ENCODE results near the gene ZDHHC13.

The ZDHHC13 gene, protein sequence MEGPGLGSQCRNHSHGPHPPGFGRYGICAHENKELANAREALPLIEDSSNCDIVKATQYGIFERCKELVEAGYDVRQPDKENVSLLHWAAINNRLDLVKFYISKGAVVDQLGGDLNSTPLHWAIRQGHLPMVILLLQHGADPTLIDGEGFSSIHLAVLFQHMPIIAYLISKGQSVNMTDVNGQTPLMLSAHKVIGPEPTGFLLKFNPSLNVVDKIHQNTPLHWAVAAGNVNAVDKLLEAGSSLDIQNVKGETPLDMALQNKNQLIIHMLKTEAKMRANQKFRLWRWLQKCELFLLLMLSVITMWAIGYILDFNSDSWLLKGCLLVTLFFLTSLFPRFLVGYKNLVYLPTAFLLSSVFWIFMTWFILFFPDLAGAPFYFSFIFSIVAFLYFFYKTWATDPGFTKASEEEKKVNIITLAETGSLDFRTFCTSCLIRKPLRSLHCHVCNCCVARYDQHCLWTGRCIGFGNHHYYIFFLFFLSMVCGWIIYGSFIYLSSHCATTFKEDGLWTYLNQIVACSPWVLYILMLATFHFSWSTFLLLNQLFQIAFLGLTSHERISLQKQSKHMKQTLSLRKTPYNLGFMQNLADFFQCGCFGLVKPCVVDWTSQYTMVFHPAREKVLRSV

DNA sequence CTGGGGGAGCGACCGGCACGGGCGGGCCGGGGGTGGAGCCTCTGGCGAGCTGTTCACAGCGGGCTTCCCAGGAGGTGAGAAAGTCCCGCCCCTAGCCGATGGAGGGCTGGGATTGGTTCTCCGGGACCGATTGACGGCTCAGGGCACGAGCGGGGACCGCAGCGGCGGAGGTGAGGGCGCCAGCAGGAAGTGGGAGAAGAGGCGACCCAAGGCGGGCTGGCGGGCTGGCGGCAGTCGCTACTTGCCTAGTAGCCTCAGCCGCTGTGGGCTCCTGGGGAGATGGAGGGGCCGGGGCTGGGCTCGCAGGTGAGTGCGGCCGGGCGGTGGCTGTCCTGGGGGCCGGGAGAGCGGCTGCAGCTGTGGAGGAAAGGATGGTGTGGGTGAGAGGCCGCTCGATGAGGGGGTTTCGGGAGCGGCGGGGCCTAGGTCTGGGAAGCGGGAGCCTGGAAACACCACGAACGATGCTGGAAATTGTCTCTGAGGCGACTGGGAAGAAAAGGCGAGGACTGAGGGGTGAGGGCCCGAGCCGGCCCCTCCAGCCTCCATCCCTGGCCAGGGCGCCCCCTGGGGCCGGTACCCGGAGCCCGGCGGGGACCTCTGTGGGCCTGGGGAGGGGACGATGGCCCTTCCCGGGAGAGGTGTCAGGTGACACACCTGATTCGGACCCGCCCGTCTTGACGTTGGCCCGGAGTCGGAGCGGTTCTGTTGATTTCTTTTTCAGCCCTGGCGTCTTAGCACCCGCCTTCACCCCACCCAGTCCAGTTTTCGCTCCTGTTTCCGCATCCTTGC, at the start of gene ZDHHC13:
TSS of gene ZDHHC13 (plus strand) at position 198 of the 789 bp plus-strand sequence. CDS start at position 280, 82 bp downstream.
- Histone ChIP-seq H3K27me3 (ENCODE audit: low read depth, low read length) (no peaks in the 10 kb centered on the region), H3K27ac (ENCODE audit: low read length) (no peak within 1 kb of the TSS), H3K4me1 (ENCODE audit: control insufficient read depth in 1 of 2, insufficient read depth in 2 of 2, low read length in 2 of 2) (no peaks in the 10 kb centered on the region), H3K36me3 (ENCODE audit: control insufficient read depth in 1 of 2, insufficient read depth in 2 of 2, low read length in 2 of 2) (peaks cover 0 to 3% of the 10 kb centered on the region in 2 donors), H3K9me3 (ENCODE audit: control insufficient read depth in 1 of 2, low read length in 2 of 2) (no peaks in the 10 kb centered on the region), H3K4me3 (ENCODE audit: low read depth in 1 of 2, low read length in 2 of 2) (peak within 1 kb of the TSS; percentile 69 to 91)

DNA sequence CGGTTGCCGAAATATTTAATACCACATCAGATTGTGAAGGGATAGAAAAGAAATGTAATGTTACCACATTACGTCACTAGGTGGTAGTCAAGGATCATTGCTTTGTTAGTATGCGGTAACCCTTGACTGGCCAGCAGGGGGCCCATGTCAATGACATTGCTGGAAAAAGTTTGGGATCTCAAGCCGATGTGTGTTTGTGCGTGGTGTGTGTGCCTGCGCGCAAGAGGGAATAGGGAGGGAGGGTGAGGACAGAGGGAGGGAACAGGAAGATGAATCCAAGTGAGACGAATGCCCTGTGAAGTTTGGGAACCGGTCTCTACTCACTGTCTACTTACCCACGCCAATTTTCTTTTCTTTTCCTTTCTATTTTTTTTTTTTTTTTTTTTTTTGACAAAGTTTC, 45.7 kb upstream of the ZDHHC13 start:
- Histone ChIP-seq H3K27ac (ENCODE audit: low read length) (no peak overlapping the region), H3K4me1 (ENCODE audit: control insufficient read depth in 1 of 2, insufficient read depth in 2 of 2, low read length in 2 of 2) (no peaks in the 10 kb centered on the region), H3K9me3 (ENCODE audit: control insufficient read depth in 1 of 2, low read length in 2 of 2) (no peaks in the 10 kb centered on the region), H3K4me3 (ENCODE audit: low read depth in 1 of 2, low read length in 2 of 2) (peak overlapping the region; percentile 24 to 31), H3K27me3 (ENCODE audit: low read depth, low read length) (no peaks in the 10 kb centered on the region), H3K36me3 (ENCODE audit: control insufficient read depth in 1 of 2, insufficient read depth in 2 of 2, low read length in 2 of 2) (no peaks in the 10 kb centered on the region)

DNA sequence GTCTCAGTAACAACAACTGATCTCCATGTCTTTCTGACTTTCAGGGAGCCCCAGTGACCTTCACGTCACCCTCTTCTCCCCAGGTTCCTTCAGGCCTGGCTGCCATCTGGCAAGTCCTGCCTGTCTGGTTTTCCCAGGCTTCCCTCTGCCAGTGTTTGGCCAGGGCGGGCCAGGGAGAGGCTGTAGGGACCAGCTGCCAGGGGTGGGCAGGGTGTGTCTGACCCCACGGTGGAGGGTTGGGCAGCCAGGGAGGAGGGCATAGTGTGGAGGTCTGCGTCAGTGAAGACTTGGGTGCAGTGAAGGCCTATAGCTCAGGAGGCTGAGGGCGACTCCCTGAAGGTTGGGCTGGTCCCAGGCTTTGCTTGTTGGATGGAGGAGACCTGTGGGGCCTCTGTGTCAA, 44.5 kb upstream of the ZDHHC13 start:
- Histone ChIP-seq H3K4me1 (ENCODE audit: control insufficient read depth in 1 of 2, insufficient read depth in 2 of 2, low read length in 2 of 2) (no peaks in the 10 kb centered on the region), H3K27ac (ENCODE audit: low read length) (no peak overlapping the region), H3K4me3 (ENCODE audit: low read depth in 1 of 2, low read length in 2 of 2) (no peak overlapping the region), H3K36me3 (ENCODE audit: control insufficient read depth in 1 of 2, insufficient read depth in 2 of 2, low read length in 2 of 2) (no peaks in the 10 kb centered on the region), H3K27me3 (ENCODE audit: low read depth, low read length) (no peaks in the 10 kb centered on the region), H3K9me3 (ENCODE audit: control insufficient read depth in 1 of 2, low read length in 2 of 2) (no peaks in the 10 kb centered on the region)

DNA sequence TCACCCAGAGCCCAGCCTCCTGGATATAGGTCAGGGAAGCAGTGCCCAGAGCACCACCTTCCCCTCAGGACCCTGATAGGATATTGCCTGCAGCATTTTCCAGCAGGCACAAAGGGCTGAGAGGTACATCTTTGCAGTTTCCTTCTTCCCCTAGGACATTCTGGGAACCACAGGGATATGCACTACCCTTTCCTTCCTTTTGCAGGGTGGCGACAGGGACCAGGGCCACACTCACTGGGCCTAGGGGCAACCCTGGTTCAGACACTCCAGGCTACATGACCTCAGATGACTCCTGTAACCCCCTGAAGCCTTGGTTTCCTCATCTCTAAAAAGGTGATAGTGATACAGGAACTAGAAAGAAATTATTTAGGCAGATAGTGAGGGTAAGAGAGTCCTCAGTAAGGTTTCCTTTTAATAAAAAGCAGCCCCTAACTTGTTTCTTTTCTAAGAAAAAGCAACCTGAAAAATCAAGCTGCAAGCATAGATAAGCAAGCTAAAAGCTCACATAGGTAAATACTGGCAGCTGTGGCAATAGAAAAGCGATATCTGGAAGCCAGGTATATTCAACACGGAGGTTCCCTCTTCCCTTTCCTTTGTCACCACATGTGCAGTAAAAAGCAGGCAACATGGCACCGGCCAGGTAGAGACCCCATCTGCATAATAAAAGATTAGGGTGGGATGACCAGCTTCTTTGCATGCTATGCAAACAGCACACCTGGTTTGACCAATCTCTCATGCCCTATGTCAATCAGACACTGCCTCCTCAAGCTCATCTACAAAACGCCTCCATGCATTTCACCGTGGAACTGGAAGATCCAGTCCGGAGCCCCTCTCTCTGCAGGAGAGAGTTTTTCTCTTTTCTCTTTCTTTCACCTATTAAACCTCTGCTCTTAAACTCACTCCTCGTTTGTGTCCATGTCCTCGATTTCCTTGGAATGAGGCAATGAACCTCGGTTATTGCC, 43.2 kb upstream of the ZDHHC13 start:
- Histone ChIP-seq H3K36me3 (ENCODE audit: control insufficient read depth in 1 of 2, insufficient read depth in 2 of 2, low read length in 2 of 2) (no peaks in the 10 kb centered on the region), H3K9me3 (ENCODE audit: control insufficient read depth in 1 of 2, low read length in 2 of 2) (no peaks in the 10 kb centered on the region), H3K27ac (ENCODE audit: low read length) (no peak overlapping the region), H3K4me1 (ENCODE audit: control insufficient read depth in 1 of 2, insufficient read depth in 2 of 2, low read length in 2 of 2) (no peaks in the 10 kb centered on the region), H3K27me3 (ENCODE audit: low read depth, low read length) (no peaks in the 10 kb centered on the region), H3K4me3 (ENCODE audit: low read depth in 1 of 2, low read length in 2 of 2) (no peak overlapping the region)

DNA sequence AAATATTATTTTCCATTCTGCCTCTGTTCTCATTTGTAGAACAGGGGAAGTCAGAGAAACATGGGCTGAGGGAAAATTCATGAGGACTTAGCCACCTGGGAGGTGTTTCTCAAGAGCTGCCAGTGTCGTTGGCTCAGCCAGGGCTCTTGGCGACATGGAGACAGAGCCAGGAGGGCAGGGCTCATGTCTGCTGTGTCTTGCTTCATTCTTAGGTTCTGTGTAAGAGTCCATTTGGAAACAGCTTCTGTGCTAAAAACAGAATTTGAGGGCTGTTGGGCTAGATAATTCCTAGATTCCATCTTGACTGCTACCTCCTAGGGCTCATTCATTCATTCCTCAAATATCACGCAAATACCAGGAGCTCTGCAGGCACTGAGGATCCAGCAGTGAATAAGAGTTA, 41.3 kb upstream of the ZDHHC13 start:
- H3K27ac ChIP-seq (ENCODE audit: low read length) = no peak overlapping the region
- H3K4me1 ChIP-seq (ENCODE audit: control insufficient read depth in 1 of 2, insufficient read depth in 2 of 2, low read length in 2 of 2) = peaks cover 0 to 6% of the 10 kb centered on the region in 2 donors
- no peaks in the 10 kb centered on the region for H3K27me3 ChIP-seq (ENCODE audit: low read depth, low read length)
- no peaks in the 10 kb centered on the region for H3K36me3 ChIP-seq (ENCODE audit: control insufficient read depth in 1 of 2, insufficient read depth in 2 of 2, low read length in 2 of 2)
- no peak overlapping the region for H3K4me3 ChIP-seq (ENCODE audit: low read depth in 1 of 2, low read length in 2 of 2)
- no peaks in the 10 kb centered on the region for H3K9me3 ChIP-seq (ENCODE audit: control insufficient read depth in 1 of 2, low read length in 2 of 2)

DNA sequence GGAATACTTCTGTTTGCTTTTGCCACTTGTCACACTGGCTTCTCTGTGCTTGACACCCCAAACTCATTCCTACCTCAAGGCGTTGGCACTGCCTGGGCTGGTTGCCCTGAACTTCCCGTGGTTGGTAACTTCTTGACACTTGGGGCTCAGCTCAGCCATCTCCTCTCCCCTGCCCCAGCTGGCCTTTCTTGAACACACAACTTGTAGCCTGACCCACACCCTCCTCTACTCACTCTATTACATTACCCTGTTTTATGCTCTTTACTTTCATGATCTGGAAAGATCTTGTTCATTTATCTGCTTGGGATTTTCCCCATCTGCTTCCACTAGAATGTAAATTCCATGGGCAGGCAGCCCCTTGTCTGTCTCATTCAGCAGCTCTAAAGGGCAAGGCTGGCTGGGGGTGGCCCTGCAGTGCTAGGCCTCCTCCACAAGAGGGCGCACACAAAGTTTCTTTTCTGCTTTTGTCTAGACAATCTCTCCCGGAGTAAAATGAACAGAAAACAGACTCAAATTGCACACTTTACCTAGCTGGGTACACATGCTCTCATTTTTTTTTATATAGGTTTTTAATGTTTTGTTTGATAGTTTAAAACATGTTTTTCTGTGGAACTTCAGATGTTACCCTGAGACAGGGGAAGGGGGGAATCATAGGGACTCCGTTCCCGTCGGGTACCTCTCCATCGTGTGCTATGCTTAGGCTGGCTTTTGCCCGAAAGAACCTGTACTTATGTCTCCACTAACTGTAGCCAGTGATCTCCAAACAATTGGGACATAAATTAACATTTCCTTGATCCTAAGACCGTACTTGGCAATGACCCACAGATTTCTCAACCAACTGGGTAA, 40.0 kb upstream of the ZDHHC13 start:
- no peak overlapping the region for H3K27ac ChIP-seq (ENCODE audit: low read length)
- H3K4me3 ChIP-seq (ENCODE audit: low read depth in 1 of 2, low read length in 2 of 2) = no peak overlapping the region
- H3K27me3 ChIP-seq (ENCODE audit: low read depth, low read length) = no peaks in the 10 kb centered on the region
- H3K36me3 ChIP-seq (ENCODE audit: control insufficient read depth in 1 of 2, insufficient read depth in 2 of 2, low read length in 2 of 2) = no peaks in the 10 kb centered on the region
- H3K9me3 ChIP-seq (ENCODE audit: control insufficient read depth in 1 of 2, low read length in 2 of 2) = no peaks in the 10 kb centered on the region
- peaks cover 0 to 6% of the 10 kb centered on the region in 2 donors for H3K4me1 ChIP-seq (ENCODE audit: control insufficient read depth in 1 of 2, insufficient read depth in 2 of 2, low read length in 2 of 2)

DNA sequence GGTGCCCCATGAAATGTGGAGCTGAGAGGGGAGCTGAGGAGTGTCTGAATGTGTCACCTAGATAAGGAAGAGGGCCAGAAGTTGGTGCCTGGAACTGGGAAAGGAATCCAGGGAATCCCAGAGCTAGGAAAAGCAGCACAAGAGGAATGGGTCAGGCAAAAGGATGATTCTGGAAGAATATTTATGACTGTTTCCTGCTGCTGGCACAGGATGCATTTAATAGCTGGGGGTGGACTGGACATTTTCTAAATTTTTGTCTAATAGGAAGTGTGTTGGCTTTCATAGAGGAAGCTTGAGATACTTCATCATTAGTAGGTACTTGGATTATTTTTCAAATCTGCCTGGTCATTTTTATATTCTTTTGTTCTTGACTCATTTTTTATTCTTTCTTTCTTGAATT, 39.0 kb upstream of the ZDHHC13 start:
- Histone ChIP-seq H3K4me3 (ENCODE audit: low read depth in 1 of 2, low read length in 2 of 2) (no peak overlapping the region), H3K27me3 (ENCODE audit: low read depth, low read length) (no peaks in the 10 kb centered on the region), H3K36me3 (ENCODE audit: control insufficient read depth in 1 of 2, insufficient read depth in 2 of 2, low read length in 2 of 2) (no peaks in the 10 kb centered on the region), H3K27ac (ENCODE audit: low read length) (no peak overlapping the region), H3K4me1 (ENCODE audit: control insufficient read depth in 1 of 2, insufficient read depth in 2 of 2, low read length in 2 of 2) (peaks cover 0 to 6% of the 10 kb centered on the region in 2 donors), H3K9me3 (ENCODE audit: control insufficient read depth in 1 of 2, low read length in 2 of 2) (no peaks in the 10 kb centered on the region)

DNA sequence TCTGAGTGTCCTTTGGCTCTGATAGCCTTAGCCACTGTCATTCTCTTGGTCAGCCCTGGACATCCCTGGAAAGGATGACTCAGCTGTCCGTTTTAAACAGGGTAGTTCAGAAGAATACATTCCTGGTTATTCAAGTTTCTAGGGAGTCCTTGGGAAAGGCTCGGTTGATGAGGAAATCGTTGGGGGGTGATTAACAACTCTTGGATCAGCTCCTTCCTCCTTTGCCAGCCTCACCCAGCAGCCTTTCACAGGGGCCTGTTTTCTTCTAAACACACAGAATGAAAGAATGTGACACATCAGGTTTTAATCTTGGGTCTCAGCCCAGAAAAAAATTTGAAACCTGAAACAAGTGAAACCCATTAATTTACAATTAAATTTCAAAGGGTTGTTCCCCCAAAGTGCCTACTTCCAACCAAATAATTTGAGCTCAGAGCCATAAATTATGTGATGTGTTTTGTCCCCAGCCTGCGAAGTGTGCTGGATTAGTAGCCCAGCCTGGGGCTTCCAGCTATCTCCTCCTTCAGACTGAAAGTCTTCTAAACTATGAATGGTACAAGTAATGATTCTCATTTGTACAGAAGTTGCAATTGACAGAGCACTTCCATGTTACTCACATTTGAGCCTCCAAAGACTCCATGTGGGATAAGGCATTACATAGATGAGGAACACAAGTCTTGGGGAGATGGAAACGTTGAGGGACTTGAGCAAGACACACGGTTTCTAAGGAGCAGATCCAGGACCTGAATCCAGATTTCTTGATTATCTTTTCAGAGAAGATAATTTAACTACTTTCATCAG, 37.1 kb upstream of the ZDHHC13 start:
- H3K4me1 ChIP-seq (ENCODE audit: control insufficient read depth in 1 of 2, insufficient read depth in 2 of 2, low read length in 2 of 2) = peaks cover 0 to 6% of the 10 kb centered on the region in 2 donors
- H3K4me3 ChIP-seq (ENCODE audit: low read depth in 1 of 2, low read length in 2 of 2) = no peak overlapping the region
- H3K36me3 ChIP-seq (ENCODE audit: control insufficient read depth in 1 of 2, insufficient read depth in 2 of 2, low read length in 2 of 2) = no peaks in the 10 kb centered on the region
- H3K27me3 ChIP-seq (ENCODE audit: low read depth, low read length) = no peaks in the 10 kb centered on the region
- H3K27ac ChIP-seq (ENCODE audit: low read length) = no peak overlapping the region
- H3K9me3 ChIP-seq (ENCODE audit: control insufficient read depth in 1 of 2, low read length in 2 of 2) = no peaks in the 10 kb centered on the region

DNA sequence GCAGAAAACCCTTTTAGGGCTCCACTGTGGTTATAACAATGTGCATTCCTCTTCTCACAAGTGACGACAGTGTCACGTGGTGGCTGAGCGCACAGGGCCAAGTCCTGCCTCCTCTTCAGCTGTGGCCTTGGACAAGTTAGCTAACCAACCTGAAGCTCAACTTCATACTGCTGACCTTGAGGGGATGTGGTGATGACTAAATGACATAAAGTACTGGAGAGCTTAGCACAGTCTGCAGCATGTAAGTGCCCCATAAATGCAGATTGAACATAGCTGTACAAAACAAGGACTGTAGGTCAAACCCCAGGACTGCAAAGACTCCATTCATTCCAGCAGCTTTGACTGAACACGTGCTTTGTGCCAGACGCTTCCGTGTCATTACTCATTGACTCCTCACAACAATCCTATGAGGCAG, 36.4 kb upstream of the ZDHHC13 start:
- no peaks in the 10 kb centered on the region for H3K9me3 ChIP-seq (ENCODE audit: control insufficient read depth in 1 of 2, low read length in 2 of 2)
- no peaks in the 10 kb centered on the region for H3K27me3 ChIP-seq (ENCODE audit: low read depth, low read length)
- peaks cover 0 to 6% of the 10 kb centered on the region in 2 donors for H3K4me1 ChIP-seq (ENCODE audit: control insufficient read depth in 1 of 2, insufficient read depth in 2 of 2, low read length in 2 of 2)
- H3K27ac ChIP-seq (ENCODE audit: low read length) = no peak overlapping the region
- no peak overlapping the region for H3K4me3 ChIP-seq (ENCODE audit: low read depth in 1 of 2, low read length in 2 of 2)
- H3K36me3 ChIP-seq (ENCODE audit: control insufficient read depth in 1 of 2, insufficient read depth in 2 of 2, low read length in 2 of 2) = no peaks in the 10 kb centered on the region

Data from muscle layer of duodenum (tissue), 2 donors.